Neural progenitor cell (in vitro differentiated cells): Measurements from ENCODE around the gene TRPC6. TPM values are rescaled to one million over a fixed set of nuclear protein-coding genes. Genes with fewer than 3 reads are reported as not detected.

Experiments
- DNase-seq: peaks from one replicate; pipeline ENCODE4 v3.0.0-alpha.2; 2016; ENCODE audit warnings: low spot score
- H2AFZ ChIP-seq: fragments of 200-600 bp; sonication (generic); replicated peaks from 2 replicates; pipeline ENCODE4 v1.6.1; 2016; ENCODE audit warnings: antibody characterized with exemption
- H3F3A ChIP-seq: fragments of 200-600 bp; sonication (generic); 2 replicates; pipeline ENCODE4 v1.6.1; 2016; ENCODE audit warnings: antibody characterized with exemption, low read depth
- H3K27ac ChIP-seq: fragments of 200-600 bp; sonication (generic); 2 replicates; pipeline ENCODE4 v1.5.1; 2016; ENCODE audit warnings: mild to moderate bottlenecking
- H3K27me3 ChIP-seq: fragments of 200-600 bp; sonication (generic); 2 replicates; pipeline ENCODE4 v1.6.1; 2016; ENCODE audit warnings: mild to moderate bottlenecking, moderate library complexity
- H3K36me3 ChIP-seq: fragments of 200-600 bp; sonication (generic); 2 replicates; pipeline ENCODE4 v1.5.1; 2016
- H3K4me1 ChIP-seq: fragments of 200-600 bp; sonication (generic); 2 replicates; pipeline ENCODE4 v1.6.1; 2016; ENCODE audit warnings: mixed run types
- H3K4me2 ChIP-seq: fragments of 200-600 bp; sonication (generic); 2 replicates; pipeline ENCODE4 v1.6.1; 2016
- H3K4me3 ChIP-seq: fragments of 200-600 bp; sonication (generic); 2 replicates; pipeline ENCODE4 v1.5.1; 2016
- H3K79me2 ChIP-seq: fragments of 200-600 bp; sonication (generic); 2 replicates; pipeline ENCODE4 v1.6.1; 2016; ENCODE audit warnings: low read depth
- H3K9ac ChIP-seq: fragments of 200-600 bp; sonication (generic); 2 replicates; pipeline ENCODE4 v1.6.1; 2016
- H3K9me3 ChIP-seq: fragments of 200-600 bp; sonication (generic); 2 replicates; pipeline ENCODE4 v1.5.1; 2016; ENCODE audit warnings: low read depth
- H4K20me1 ChIP-seq: fragments of 200-600 bp; sonication (generic); 2 replicates; pipeline ENCODE4 v1.6.1; 2016; ENCODE audit warnings: low read depth
- H3K27ac Mint-ChIP-seq: 3 replicates; pipeline ENCODE4 v1.8.0; 2021; ENCODE audit warnings: mixed read lengths
- H3K27me3 Mint-ChIP-seq: 2 replicates; pipeline ENCODE4 v1.8.0; 2022; ENCODE audit warnings: low read depth, mild to moderate bottlenecking, inconsistent platforms, moderate library complexity, mixed read lengths; ENCODE audit not compliant: insufficient read depth
- H3K36me3 Mint-ChIP-seq: 3 replicates; pipeline ENCODE4 v1.8.0; 2021; ENCODE audit warnings: mixed read lengths
- H3K4me1 Mint-ChIP-seq: 3 replicates; pipeline ENCODE4 v1.8.0; 2021; ENCODE audit warnings: mixed read lengths
- H3K4me3 Mint-ChIP-seq: 3 replicates; pipeline ENCODE4 v1.8.0; 2021; ENCODE audit warnings: mild to moderate bottlenecking, moderate library complexity, mixed read lengths
- H3K9me3 Mint-ChIP-seq: 3 replicates; pipeline ENCODE4 v1.8.0; 2020; ENCODE audit warnings: mixed read lengths
- EZH2 ChIP-seq: fragments of 200-600 bp; sonication (generic); IDR thresholded peaks from 2 replicates; pipeline ENCODE4 v1.6.1; 2017; ENCODE audit warnings: antibody characterized with exemption, mild to moderate bottlenecking, moderate library complexity
- EZH2phosphoT487 ChIP-seq: fragments of 200-600 bp; sonication (generic); IDR thresholded peaks from 2 replicates; pipeline ENCODE4 v1.6.1; 2017; ENCODE audit warnings: antibody characterized with exemption
- total RNA-seq: library from RNA; depleted of rRNA; stranded (reverse); fragments of >200 nt; gene quantifications from 2 replicates; pipeline ENCODE4 v1.2.3, GENCODE V29; 2015; ENCODE audit warnings: low replicate concordance
- TF ChIP-seq, protein P1 (sequence below): fragments of 200-600 bp; sonication (generic); IDR thresholded peaks from 2 replicates; pipeline ENCODE4 v1.5.1; 2017; ENCODE audit warnings: antibody characterized with exemption, mild to moderate bottlenecking

Gene TRPC6
- total RNA-seq, 1 donor from 2014 or later, result 0.17 TPM

DNA sequence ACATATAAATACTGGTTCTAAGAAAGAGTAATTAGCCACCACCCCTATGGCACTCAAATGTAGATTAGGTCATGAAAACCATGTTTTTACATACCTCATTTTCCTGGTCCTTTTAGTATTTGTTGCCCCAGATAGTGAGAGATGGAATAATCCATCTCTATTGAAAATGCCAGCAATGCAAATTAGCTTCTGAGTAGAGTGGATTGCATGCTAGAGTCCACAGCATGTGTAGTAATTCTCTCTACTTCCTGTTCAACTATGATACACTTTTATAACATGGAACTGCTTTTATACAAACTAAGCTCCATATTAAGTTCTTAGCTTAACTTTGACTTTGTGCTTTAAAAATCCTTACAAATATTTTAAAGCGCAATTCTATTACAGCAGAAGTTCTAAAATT, 73.2 kb downstream of the TRPC6 start:
- no peaks in the 10 kb centered on the region for H4K20me1 ChIP-seq
- no peaks in the 10 kb centered on the region for H3K36me3 Mint-ChIP-seq
- H2AFZ ChIP-seq, result no peak overlapping the region
- no peaks in the 10 kb centered on the region for H3K36me3 ChIP-seq
- TF ChIP-seq EZH2phosphoT487, result no peak
- TF ChIP-seq, protein P1, sequence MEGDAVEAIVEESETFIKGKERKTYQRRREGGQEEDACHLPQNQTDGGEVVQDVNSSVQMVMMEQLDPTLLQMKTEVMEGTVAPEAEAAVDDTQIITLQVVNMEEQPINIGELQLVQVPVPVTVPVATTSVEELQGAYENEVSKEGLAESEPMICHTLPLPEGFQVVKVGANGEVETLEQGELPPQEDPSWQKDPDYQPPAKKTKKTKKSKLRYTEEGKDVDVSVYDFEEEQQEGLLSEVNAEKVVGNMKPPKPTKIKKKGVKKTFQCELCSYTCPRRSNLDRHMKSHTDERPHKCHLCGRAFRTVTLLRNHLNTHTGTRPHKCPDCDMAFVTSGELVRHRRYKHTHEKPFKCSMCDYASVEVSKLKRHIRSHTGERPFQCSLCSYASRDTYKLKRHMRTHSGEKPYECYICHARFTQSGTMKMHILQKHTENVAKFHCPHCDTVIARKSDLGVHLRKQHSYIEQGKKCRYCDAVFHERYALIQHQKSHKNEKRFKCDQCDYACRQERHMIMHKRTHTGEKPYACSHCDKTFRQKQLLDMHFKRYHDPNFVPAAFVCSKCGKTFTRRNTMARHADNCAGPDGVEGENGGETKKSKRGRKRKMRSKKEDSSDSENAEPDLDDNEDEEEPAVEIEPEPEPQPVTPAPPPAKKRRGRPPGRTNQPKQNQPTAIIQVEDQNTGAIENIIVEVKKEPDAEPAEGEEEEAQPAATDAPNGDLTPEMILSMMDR, result no peak
- TF ChIP-seq EZH2, result no peak
- H3K27me3 Mint-ChIP-seq, result no peaks in the 10 kb centered on the region
- H3K27me3 ChIP-seq, result no peaks in the 10 kb centered on the region
- no peaks in the 10 kb centered on the region for H3K4me1 ChIP-seq
- no peak overlapping the region for H3K4me3 Mint-ChIP-seq
- no peaks in the 10 kb centered on the region for H3K9me3 ChIP-seq
- no peaks in the 10 kb centered on the region for H3K4me1 Mint-ChIP-seq
- H3K9me3 Mint-ChIP-seq, result no peaks in the 10 kb centered on the region
- DNase-seq, result no peak
- H3K27ac ChIP-seq, result no peak overlapping the region
- no peaks in the 10 kb centered on the region for H3K79me2 ChIP-seq
- no peak overlapping the region for H3K27ac Mint-ChIP-seq
- no peak overlapping the region for H3K4me3 ChIP-seq
- H3F3A ChIP-seq, result no peaks in the 10 kb centered on the region
- H3K4me2 ChIP-seq, result no peak overlapping the region
- no peak overlapping the region for H3K9ac ChIP-seq

GRCh38 chr11:101509922-101510321, 73.9 kb downstream of the TRPC6 start:
- no peaks in the 10 kb centered on the region for H3K9me3 Mint-ChIP-seq
- H3K36me3 Mint-ChIP-seq, result no peaks in the 10 kb centered on the region
- Histone ChIP-seq H3K79me2 (no peaks in the 10 kb centered on the region), H3K9me3 (no peaks in the 10 kb centered on the region), H3K4me3 (no peak overlapping the region), H3K9ac (no peak overlapping the region), H3K27ac (no peak overlapping the region), H2AFZ (no peak overlapping the region), H3K36me3 (no peaks in the 10 kb centered on the region), H3K4me1 (no peaks in the 10 kb centered on the region), H3F3A (no peaks in the 10 kb centered on the region), H3K27me3 (no peaks in the 10 kb centered on the region), H4K20me1 (no peaks in the 10 kb centered on the region), H3K4me2 (no peak overlapping the region)
- TF ChIP-seq EZH2 (no peak), EZH2phosphoT487 (no peak)
- TF ChIP-seq, protein P1, result no peak
- DNase-seq, result no peak
- no peaks in the 10 kb centered on the region for H3K4me1 Mint-ChIP-seq
- H3K27me3 Mint-ChIP-seq, result no peaks in the 10 kb centered on the region
- no peak overlapping the region for H3K4me3 Mint-ChIP-seq
- H3K27ac Mint-ChIP-seq, result no peak overlapping the region

GRCh38 chr11:101508370-101508769, 75.4 kb downstream of the TRPC6 start:
- no peaks in the 10 kb centered on the region for H3K79me2 ChIP-seq
- H3K9ac ChIP-seq, result no peak overlapping the region
- H2AFZ ChIP-seq, result no peak overlapping the region
- H3K9me3 Mint-ChIP-seq, result no peaks in the 10 kb centered on the region
- no peak overlapping the region for H3K4me3 ChIP-seq
- no peak for DNase-seq
- no peaks in the 10 kb centered on the region for H3K4me1 ChIP-seq
- no peaks in the 10 kb centered on the region for H3K36me3 Mint-ChIP-seq
- no peak overlapping the region for H3K27ac Mint-ChIP-seq
- H3K27ac ChIP-seq, result no peak overlapping the region
- H3K4me3 Mint-ChIP-seq, result no peak overlapping the region
- no peaks in the 10 kb centered on the region for H3K27me3 ChIP-seq
- no peak overlapping the region for H3K4me2 ChIP-seq
- H3F3A ChIP-seq, result no peaks in the 10 kb centered on the region
- H3K27me3 Mint-ChIP-seq, result no peaks in the 10 kb centered on the region
- no peaks in the 10 kb centered on the region for H3K9me3 ChIP-seq
- H3K4me1 Mint-ChIP-seq, result no peaks in the 10 kb centered on the region
- TF ChIP-seq EZH2 (no peak), EZH2phosphoT487 (no peak)
- TF ChIP-seq, protein P1, result no peak
- no peaks in the 10 kb centered on the region for H3K36me3 ChIP-seq
- H4K20me1 ChIP-seq, result no peaks in the 10 kb centered on the region

DNA sequence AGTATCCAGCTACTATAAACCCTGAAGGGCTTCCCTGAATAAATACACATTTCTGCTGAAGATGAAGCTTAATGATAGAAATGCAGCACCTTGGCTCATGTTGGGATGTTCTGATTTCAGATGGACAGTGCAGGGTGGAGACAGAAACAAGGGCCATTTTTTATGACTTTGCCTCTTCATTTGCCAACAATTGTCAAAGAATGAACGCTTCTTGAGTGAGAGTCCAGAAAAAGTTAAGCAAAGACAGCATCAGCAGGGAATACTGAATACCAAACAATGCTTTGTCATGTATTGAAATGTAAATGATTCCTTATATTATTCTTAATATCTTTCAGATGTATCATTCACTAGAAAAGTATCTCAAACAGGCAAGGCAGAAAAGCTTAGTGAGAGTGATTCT, 84.9 kb downstream of the TRPC6 start:
- Mint-ChIP-seq H3K4me1 (no peaks in the 10 kb centered on the region), H3K4me3 (no peak overlapping the region), H3K27me3 (no peaks in the 10 kb centered on the region)

More for the DNA sequence above, 84.9 kb downstream of the TRPC6 start:
- H3F3A ChIP-seq, result no peaks in the 10 kb centered on the region
- no peak overlapping the region for H3K4me2 ChIP-seq
- no peak overlapping the region for H3K27ac ChIP-seq
- no peak for DNase-seq
- TF ChIP-seq EZH2 (no peak), EZH2phosphoT487 (no peak)
- TF ChIP-seq, protein P1, result no peak
- H3K9ac ChIP-seq, result no peak overlapping the region
- H3K79me2 ChIP-seq, result no peaks in the 10 kb centered on the region
- H3K4me3 ChIP-seq, result no peak overlapping the region
- peaks cover 3% of the 10 kb centered on the region for H3K4me1 ChIP-seq
- no peaks in the 10 kb centered on the region for H3K9me3 ChIP-seq
- H3K36me3 ChIP-seq, result no peaks in the 10 kb centered on the region
- Mint-ChIP-seq H3K27ac (no peak overlapping the region), H3K36me3 (no peaks in the 10 kb centered on the region), H3K9me3 (no peaks in the 10 kb centered on the region)
- H2AFZ ChIP-seq, result no peak overlapping the region
- H3K27me3 ChIP-seq, result no peaks in the 10 kb centered on the region
- no peaks in the 10 kb centered on the region for H4K20me1 ChIP-seq
